Mesenteric fat pad (tissue), 1 donor: ENCODE results near the gene RIPK3. TPM values are rescaled to one million over a fixed set of nuclear protein-coding genes. Genes with fewer than 3 reads are reported as not detected.

ENCODE experiments used
- DNase-seq: peaks from one replicate; pipeline ENCODE4 v3.0.0-alpha.2; 2020; ENCODE audit warnings: low spot score
- total RNA-seq: library from RNA; stranded (reverse); fragmentation: NEBNext Ultra II Directional; extraction: Animal tissue kit (Norgen Biotek cat#: 25700); gene quantifications from one replicate; pipeline ENCODE4 v1.2.1, GENCODE V29; 2021
- donor health status: DM: yes; HTN: yes; CAD: no.

RIPK3 gene
- total RNA-seq, 1 donor from 2014 or later: 12.7 TPM

DNA sequence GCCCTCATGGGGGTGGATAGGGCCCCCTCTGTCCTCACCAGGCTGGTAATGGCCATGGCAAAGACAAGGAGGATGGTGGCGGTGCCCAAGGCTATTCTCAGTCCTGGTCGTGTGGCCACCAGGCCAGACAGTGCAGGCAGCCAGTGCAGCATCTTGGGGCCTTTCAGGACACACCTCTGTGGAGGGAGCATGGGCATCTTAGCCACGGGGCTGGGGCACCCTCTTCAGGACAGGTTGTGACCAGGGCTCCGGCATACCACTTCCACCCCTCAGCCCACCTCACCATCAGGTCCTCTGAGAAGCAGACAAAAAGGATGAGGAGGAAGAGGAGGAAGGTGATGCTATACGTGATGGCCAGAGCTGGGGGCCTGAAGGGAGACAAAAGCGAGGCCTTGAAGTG, 15.8 kb downstream of the RIPK3 start:
- DNase-seq: no peak

DNA sequence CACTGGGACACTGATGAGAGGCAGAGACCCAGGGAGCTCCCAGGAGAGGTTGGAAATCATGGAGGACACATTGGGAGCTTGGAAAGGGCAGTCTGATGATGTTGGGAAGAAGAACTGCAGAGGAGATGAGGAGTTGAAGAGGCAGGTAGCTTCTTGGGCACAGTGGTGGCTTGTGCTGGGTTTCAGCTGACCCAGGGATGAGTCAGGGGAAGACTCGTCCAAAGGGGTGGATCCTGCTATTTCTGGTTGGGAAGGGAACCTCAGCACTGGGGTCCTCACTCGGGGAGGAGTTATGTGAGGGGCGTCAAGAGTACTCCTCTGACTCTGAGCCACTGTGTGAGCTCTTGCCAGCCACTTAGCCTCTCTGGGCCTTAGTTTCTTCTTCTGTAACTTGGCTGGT, 16.4 kb downstream of the RIPK3 start:
- no peak for DNase-seq

DNA sequence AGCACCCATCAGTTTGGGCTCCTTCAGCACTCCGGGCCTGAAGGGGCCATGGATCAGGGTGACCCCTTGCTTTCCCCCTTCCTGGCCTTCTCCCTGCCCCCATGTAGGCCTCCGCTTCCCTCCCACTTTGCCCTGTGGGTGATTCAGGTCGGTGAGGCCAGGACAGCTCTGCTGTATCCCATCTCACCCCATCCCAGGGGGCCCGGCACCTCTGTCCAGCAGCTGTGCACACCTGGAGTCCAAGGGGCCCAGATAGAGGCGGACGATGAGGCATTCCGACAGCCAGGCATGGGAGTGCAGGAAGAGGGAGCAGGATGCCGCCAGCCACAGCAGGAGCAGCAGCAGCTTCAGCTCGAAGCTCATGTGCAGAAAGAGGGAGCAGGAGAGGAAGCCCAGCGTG, 17.1 kb downstream of the RIPK3 start:
- DNase-seq: no peak

DNA sequence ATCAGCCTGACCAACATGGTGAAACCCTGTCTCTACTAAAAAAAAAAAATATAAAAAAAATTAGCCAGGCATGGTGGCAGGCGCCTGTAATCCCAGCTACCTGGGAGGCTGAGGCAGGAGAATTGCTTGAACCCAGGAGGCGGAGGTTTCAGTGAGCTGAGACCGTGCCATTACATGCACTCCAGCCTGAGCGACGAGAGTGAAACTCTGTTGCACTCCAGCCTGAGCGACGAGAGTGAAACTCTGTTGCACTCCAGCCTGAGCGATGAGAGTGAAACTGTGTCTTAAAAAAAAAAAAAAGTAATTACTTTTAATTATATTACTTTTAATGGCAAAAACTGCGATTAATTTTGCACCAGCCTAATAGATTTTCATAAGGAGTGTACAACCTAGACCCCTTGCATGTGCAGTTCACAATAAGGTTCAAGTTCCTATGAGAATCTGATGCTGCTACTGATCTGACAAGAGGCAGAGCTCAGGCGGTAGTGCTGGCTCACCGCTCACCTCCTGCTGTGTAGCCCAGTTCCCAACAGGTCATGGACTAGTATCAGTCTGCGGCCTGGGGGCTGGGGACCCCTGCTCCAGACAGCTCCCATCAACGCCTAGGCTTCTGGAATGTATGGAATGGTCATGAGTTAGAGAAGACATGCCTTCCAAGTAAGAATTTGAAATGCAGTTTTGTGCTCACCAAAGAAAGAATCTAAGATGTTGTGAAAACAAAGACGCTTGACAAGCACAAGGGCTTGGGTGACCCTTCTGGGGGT, 18.4 kb downstream of the RIPK3 start:
- DNase-seq: no peak

DNA sequence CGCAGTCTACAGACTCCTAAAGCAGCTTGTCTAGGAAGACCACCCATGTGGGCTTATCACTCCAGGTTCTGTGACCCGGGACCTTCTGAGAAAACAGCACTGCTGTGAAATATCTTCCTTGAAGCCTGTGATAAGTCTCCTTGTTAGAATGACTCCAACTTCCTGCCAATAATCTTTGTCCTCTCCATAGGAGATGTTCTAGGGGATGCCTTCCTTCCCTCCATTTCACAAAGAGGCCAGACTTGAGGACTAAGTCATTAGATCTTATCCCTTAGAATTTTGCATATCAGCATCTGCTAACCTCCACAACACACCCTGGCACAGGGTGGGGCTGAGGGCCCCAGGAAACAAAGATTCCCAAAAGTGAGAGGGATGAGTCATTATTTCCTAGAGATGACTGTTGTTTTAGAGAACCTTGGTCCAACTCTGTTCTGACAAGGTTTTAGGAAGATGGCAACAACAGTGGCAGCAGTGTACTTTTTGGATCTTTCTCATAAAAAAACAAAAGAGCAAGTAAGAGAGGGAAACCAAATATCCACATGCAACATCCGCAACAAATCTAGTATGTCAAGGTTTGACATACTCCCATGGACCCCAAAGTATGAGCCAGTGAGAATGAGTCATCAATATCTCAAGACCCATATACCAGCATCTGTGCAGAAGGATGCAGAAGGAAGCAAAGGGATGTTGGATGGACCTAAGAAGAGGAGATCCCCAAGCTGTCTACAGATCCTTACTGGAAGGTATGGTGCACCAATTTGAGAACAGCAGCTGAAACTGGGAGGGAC, 22.5 kb downstream of the RIPK3 start:
- DNase-seq: no peak

DNA sequence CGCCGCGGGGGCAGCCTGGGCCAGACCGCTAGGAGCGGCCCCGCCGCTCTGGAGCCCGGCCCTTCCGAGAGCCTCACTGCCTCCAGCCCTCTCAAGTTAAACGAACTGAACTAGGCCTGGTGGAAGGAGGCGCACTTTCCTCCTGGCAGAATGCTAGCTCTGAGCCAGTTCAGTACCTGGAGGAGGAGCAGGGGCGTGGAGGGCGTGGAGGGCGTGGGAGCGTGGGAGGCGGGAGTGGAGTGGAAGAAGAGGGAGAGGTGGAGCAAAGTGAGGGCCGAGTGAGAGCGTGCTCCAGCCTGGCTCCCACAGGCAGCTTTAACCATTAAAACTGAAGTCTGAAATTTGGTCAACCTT, 23.2 kb downstream of the RIPK3 start:
- no peak for DNase-seq

DNA sequence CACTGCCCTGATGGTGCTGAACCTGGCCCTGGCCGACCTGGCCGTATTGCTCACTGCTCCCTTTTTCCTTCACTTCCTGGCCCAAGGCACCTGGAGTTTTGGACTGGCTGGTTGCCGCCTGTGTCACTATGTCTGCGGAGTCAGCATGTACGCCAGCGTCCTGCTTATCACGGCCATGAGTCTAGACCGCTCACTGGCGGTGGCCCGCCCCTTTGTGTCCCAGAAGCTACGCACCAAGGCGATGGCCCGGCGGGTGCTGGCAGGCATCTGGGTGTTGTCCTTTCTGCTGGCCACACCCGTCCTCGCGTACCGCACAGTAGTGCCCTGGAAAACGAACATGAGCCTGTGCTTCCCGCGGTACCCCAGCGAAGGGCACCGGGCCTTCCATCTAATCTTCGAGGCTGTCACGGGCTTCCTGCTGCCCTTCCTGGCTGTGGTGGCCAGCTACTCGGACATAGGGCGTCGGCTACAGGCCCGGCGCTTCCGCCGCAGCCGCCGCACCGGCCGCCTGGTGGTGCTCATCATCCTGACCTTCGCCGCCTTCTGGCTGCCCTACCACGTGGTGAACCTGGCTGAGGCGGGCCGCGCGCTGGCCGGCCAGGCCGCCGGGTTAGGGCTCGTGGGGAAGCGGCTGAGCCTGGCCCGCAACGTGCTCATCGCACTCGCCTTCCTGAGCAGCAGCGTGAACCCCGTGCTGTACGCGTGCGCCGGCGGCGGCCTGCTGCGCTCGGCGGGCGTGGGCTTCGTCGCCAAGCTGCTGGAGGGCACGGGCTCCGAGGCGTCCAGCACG, 23.8 kb downstream of the RIPK3 start:
- DNase-seq: no peak

DNA sequence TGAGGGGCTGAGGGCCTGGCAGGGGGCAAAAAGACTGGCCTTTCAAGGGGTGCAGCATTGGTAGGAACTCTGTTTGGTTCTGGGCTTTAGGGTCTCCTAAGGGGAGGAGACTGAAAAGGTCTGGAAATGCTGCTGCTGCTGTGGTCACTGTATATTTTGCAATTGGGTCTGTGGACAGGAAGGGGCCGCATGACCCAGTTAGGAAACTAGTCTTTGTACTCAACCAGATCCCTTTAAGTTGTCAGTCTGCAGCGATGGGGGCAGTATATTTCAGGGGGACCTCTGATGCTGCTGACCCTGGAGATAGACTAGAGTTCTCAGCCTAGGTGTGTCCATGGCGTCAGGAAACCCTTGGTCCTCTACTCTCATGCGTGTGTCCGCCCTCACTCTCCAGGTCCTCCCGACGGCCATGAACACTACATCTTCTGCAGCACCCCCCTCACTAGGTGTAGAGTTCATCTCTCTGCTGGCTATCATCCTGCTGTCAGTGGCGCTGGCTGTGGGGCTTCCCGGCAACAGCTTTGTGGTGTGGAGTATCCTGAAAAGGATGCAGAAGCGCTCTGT, 24.5 kb downstream of the RIPK3 start:
- DNase-seq: no peak

DNA sequence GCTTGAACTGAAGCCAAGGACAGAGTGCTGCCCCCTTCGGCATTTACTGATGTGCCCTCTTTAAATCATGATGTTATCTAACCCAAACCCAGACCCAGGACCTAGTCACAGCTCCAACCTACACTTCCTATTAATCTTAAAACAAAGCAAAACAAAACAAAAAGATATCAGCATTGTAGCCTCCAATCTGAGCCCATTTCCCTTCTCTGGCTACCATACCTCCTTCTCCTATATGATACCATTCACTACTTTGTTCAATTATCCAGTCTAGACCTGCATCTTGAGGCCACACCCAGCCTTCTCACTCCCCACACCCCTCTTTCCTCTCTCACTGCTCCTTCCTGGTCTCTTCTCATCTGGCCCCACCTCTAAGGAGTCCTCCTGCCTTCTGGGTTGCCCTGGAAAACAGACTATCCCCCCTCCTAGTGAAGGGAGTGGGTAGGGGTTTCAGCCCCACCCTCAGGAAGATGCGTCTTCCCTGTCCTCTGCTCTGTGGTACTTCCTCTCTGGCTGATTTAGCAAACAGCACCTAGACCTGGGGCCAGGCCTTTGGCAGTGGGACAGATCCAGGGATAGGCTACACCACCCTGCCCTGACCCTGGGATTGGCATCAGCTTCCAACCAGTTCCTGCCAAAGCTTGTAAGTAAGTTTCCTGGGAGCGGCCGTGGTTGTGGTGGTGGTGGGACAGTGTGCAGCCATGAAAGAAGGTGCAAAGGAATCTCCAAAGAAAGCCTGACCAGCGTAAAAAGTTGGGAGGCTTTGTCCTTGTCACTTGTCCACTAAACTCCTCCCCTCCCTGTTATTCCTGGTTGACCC, 25.2 kb downstream of the RIPK3 start:
- DNase-seq: no peak

DNA sequence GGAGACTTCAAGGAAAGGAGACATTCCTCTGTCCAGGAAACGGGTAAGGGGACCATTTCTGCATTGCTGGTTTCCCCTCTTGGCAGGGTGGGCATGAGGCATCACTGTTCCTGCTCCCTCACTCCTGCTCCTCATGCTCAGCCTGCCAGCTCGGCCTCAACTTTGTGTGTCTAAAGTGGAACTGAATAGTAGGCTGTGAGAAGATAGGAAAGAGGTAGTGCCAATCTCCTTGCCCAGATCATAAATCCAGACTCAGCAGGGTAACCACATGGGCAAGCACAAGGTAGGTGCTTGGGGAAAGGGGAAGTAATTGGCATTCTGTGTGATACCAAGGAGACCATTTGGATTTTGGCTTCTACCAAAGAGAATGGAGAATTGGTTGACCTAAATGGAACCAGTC, 25.9 kb downstream of the RIPK3 start:
- DNase-seq: no peak

DNA sequence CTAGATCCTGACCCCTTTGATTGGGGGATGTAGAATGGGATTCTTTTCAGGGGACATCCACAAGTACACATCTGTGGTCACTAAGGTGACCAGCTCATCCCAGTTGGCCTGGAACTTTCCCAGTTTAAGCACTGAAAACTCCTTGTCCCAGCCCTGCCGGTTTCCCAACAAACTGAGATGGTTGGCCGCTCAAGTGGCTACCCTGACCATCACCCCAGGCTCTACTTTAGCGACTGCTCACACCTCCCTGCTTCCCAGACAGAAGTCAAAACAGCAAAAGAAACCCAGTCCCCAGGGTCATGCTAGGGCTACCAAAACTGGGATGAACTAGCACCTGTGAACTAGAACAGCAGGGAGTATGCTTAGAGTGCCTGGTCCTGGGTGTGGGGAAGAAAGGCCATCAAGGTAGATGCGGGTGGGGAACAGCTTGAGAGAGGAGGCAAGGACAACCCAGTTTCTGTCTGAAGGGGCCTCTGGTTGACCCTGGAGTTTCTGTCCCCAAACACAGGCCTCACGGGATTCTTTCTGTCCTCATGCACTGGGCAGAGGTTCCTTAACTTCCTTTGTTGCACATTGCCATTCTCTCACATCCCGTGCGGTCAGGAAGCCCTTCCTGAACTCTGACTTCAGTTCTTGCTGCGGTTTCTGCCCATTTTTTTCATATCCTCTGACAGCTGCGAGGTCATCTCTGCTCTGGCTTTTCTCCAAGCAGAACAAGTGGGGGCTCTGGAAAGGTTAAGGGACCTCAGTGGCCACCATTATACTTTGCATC, 26.9 kb downstream of the RIPK3 start:
- no peak for DNase-seq

DNA sequence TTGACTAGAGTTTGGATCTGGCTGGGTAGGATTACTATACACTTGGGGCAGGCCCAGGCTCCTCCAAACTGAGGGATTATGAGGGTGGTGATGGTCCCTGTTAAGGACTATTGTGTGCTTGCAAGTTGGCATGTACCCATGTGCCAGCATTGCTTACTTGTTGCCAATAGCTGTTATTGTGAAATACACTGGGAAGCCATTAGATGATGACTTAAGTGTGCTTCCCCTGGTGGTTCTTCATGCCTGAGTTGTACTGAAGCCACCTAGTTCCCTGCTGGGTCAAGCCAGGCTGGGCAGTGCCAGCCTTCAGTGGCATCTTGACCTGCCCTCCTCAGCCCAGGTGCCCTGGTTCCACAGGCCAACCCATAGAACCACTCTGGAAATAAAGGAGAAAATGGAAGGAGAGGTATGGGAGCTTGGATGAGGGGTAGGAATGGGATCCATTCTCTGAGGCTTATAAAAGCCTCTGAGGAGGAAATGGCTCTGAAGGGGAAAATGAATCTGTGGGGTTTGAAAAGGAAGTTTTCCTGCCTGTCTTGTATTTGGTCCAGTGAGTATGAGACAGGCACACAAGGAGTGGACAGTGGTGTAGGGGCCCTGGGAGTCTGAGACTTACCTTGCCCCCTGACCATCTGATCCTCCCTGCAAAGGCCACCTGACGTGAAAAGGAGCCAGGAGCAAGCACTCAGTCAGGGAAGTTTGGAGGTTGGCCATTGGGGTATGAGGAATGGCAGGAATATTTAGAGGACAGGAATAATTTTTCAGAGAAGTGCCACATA, 27.8 kb downstream of the RIPK3 start:
- no peak for DNase-seq

DNA sequence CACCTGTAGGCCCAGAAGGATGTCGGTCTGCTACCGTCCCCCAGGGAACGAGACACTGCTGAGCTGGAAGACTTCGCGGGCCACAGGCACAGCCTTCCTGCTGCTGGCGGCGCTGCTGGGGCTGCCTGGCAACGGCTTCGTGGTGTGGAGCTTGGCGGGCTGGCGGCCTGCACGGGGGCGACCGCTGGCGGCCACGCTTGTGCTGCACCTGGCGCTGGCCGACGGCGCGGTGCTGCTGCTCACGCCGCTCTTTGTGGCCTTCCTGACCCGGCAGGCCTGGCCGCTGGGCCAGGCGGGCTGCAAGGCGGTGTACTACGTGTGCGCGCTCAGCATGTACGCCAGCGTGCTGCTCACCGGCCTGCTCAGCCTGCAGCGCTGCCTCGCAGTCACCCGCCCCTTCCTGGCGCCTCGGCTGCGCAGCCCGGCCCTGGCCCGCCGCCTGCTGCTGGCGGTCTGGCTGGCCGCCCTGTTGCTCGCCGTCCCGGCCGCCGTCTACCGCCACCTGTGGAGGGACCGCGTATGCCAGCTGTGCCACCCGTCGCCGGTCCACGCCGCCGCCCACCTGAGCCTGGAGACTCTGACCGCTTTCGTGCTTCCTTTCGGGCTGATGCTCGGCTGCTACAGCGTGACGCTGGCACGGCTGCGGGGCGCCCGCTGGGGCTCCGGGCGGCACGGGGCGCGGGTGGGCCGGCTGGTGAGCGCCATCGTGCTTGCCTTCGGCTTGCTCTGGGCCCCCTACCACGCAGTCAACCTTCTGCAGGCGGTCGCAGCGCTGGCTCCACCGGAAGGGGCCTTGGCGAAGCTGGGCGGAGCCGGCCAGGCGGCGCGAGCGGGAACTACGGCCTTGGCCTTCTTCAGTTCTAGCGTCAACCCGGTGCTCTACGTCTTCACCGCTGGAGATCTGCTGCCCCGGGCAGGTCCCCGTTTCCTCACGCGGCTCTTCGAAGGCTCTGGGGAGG, 28.9 kb downstream of the RIPK3 start, which contains the start of gene LTB4R:
Gene LTB4R, plus strand, starts transcription at position 857 of the 959 bp plus-strand sequence. CDS start 4,150 bp downstream, outside the sequence.
- peak; percentile 94 for DNase-seq

DNA sequence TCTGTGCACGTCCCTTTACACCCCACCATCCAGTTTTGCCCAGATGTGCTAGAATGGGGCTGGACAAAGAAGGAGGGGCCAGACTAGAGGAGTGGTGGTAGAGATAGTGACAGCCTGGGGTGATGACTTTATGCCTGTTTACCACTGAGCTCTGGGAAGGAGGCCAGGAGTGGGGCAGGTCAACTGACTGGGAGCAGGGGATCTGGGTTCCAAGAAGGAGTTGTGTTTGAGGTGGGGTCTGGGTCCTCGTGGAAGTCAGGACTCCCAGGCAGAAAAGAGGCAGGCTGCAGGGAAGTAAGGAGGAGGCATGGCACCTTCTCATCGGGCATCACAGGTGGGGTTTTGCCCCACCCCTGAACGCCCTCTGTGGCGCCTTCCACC, 29.5 kb downstream of the RIPK3 start:
- DNase-seq: no peak

DNA sequence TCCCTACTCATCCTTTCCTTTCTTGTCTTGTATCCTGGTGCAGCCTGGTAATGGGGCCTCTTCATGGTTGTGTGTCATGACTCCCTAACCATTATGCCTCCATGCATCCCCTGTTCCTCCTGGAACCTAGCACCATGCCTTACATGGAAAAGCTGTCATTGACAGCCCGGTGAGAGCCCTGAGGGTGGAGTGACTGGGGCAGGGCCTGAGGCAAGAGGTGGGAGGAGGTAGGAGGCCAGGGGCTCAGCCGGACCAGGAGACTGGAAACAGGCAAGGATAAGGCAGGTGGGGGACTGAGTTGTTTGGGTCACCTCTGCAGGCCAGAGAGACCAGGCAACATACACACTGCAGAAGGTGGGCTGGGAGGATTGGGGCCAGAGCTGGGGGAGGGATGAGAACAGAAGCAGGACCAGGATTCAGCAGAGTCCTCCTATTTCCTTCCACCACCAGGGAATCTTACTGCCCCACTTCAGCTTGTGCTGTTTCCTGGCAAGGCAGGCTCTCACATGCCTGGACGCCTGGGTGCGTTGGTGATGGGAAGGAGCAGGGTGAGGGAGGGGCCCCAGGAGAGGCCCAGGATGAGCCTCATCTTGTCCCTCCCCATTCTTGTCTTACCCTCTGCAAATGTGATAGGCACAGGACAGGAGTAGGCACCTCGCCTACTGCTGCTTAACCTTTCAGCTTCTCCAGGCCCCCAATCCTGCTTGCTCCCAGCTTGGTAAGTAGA, 30.1 kb downstream of the RIPK3 start, which contains the start of gene LTB4R2:
Gene LTB4R2, plus strand, starts transcription at position 603 of the 727 bp plus-strand sequence. CDS start 525 bp downstream, outside the sequence.
- no peak for DNase-seq

DNA sequence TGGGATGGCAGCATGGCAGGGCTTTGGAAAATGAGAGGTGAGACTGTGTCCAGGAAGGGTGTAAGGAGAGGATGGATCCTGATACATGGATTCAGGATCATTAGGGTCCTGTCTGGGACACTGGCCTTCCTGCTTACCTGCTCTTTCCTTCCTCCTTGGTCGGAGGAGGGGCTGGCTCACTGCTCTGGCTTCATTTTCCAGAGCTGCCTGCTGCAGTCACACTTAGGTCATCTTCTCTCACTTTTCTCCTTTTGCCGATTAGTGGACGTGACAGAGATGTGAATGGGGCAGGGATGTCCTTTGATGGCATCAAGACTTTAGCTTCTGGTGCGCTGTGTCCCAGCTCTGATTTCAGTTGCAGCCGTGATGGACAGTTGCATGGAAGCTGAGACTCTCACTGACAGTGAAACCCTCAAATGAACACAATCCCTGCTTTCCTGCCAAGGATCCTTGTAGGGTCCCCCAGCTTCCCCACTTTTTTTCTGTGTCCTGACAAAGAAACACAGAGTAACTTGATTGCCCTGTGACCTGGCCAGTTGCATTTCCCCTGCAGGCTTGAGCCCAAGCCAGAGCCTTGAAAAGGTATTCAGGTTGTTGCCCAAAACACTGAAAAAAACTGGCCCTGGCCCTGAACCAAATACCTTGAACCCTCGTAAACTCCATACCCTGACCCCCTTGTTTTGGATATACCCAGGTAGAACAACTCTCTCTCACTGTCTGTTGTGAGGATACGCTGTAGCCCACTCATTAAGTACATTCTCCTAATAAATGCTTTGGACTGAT, 31.3 kb downstream of the RIPK3 start:
- no peak for DNase-seq
